Measurements from ENCODE around the gene TDO2. TPM values are rescaled to one million over a fixed set of nuclear protein-coding genes. Genes with fewer than 3 reads are reported as not detected.
A peak's percentile ranks its signal among the peaks of the same experiment; 100 is the strongest.

TDO2 gene
- polyA plus RNA-seq, 3 donors, result not detected

GRCh38 chr4:155929833-155930232 lies 26.3 kb downstream of the TDO2 start:
- peaks cover 6 to 33% of the 10 kb centered on the region in 2 donors for H3K36me3 ChIP-seq (replicated peaks in 1 of 2; ENCODE audit: control insufficient read depth in 1 of 2, insufficient read depth in 2 of 2, low read length in 2 of 2)
- peaks cover 7 to 13% of the 10 kb centered on the region in 2 donors for H3K9me3 ChIP-seq (replicated peaks in 1 of 2; ENCODE audit: control insufficient read depth in 1 of 2, insufficient read depth in 1 of 2, low read length in 2 of 2)
- H3K4me3 ChIP-seq (replicated peaks in 1 of 3; ENCODE audit: low read depth in 2 of 3, low read length in 3 of 3), result no peak overlapping the region
- H3K27me3 Mint-ChIP-seq (ENCODE audit: low read depth in 3 of 3), result no peaks in the 10 kb centered on the region
- intact Hi-C loops (cut with micrococcal nuclease), result no loop called here
- H3K9ac ChIP-seq (ENCODE audit: insufficient read depth, low read length, poor library complexity, severe bottlenecking), result no peak overlapping the region
- H3K27ac Mint-ChIP-seq, result no peak overlapping the region
- peaks cover 20 to 34% of the 10 kb centered on the region in 2 donors for H3K36me3 Mint-ChIP-seq
- TF ChIP-seq CTCF (IDR thresholded peaks at IDR 0.05), result no peak
- H3K4me2 ChIP-seq (replicated peaks; ENCODE audit: extremely low read depth, low read length, poor library complexity, severe bottlenecking), result no peak overlapping the region
- no peaks in the 10 kb centered on the region for H3K27me3 ChIP-seq (ENCODE audit: control insufficient read depth in 2 of 2, insufficient read depth in 2 of 2, low read length in 2 of 2)
- no peaks in the 10 kb centered on the region for H3K79me2 ChIP-seq (ENCODE audit: insufficient read depth, low read length)
- peaks cover 2% of the 10 kb centered on the region for H3K4me1 Mint-ChIP-seq
- H3K4me3 Mint-ChIP-seq, result no peak overlapping the region
- no peak overlapping the region for H3K27ac ChIP-seq (ENCODE audit: low read depth in 1 of 2, low read length in 2 of 2)
- H3K9me3 Mint-ChIP-seq, result peaks cover 16 to 27% (median 20%) of the 10 kb centered on the region in 7 donors
- no peaks in the 10 kb centered on the region for H4K20me1 ChIP-seq (ENCODE audit: insufficient read depth, low read length)
- peak in 2 of 3 donors; percentile 13 to 21 for DNase-seq
- no peaks in the 10 kb centered on the region for H3K4me1 ChIP-seq (ENCODE audit: control insufficient read depth in 1 of 2, insufficient read depth in 2 of 2, low read length in 2 of 2)
- WGBS (ENCODE audit: insufficient coverage), result no CpG with 5 or more reads among the region's 3 CpGs
- H2AFZ ChIP-seq (ENCODE audit: insufficient read depth, low read depth, low read length, poor library complexity, severe bottlenecking), result no peak overlapping the region

- Histone ChIP-seq H3K9me3 (replicated peaks in 1 of 2; ENCODE audit: control insufficient read depth in 1 of 2, insufficient read depth in 1 of 2, low read length in 2 of 2) (peaks cover 7 to 13% of the 10 kb centered on the region in 2 donors), H3K27me3 (ENCODE audit: control insufficient read depth in 2 of 2, insufficient read depth in 2 of 2, low read length in 2 of 2) (no peaks in the 10 kb centered on the region), H3K36me3 (replicated peaks in 1 of 2; ENCODE audit: control insufficient read depth in 1 of 2, insufficient read depth in 2 of 2, low read length in 2 of 2) (peaks cover 6 to 37% of the 10 kb centered on the region in 2 donors), H3K27ac (ENCODE audit: low read depth in 1 of 2, low read length in 2 of 2) (no peak overlapping the region), H2AFZ (ENCODE audit: insufficient read depth, low read depth, low read length, poor library complexity, severe bottlenecking) (no peak overlapping the region), H3K9ac (ENCODE audit: insufficient read depth, low read length, poor library complexity, severe bottlenecking) (no peak overlapping the region), H3K4me1 (ENCODE audit: control insufficient read depth in 1 of 2, insufficient read depth in 2 of 2, low read length in 2 of 2) (no peaks in the 10 kb centered on the region), H4K20me1 (ENCODE audit: insufficient read depth, low read length) (no peaks in the 10 kb centered on the region), H3K4me2 (replicated peaks; ENCODE audit: extremely low read depth, low read length, poor library complexity, severe bottlenecking) (no peak overlapping the region), H3K4me3 (replicated peaks in 1 of 3; ENCODE audit: low read depth in 2 of 3, low read length in 3 of 3) (no peak overlapping the region), H3K79me2 (ENCODE audit: insufficient read depth, low read length) (no peaks in the 10 kb centered on the region)
- H3K36me3 Mint-ChIP-seq, result peaks cover 19 to 37% of the 10 kb centered on the region in 2 donors
- peaks cover 16 to 27% (median 21%) of the 10 kb centered on the region in 7 donors for H3K9me3 Mint-ChIP-seq
- H3K4me3 Mint-ChIP-seq, result no peak overlapping the region
- intact Hi-C loops (cut with micrococcal nuclease), result no loop called here
- H3K27me3 Mint-ChIP-seq (ENCODE audit: low read depth in 3 of 3), result no peaks in the 10 kb centered on the region
- TF ChIP-seq CTCF (IDR thresholded peaks at IDR 0.05), result no peak
- no CpG with 5 or more reads among the region's 2 CpGs for WGBS (ENCODE audit: insufficient coverage)
- no peak for DNase-seq
- H3K4me1 Mint-ChIP-seq, result peaks cover 2% of the 10 kb centered on the region
- no peak overlapping the region for H3K27ac Mint-ChIP-seq
Observed at GRCh38 chr4:155930330-155930729, 26.8 kb downstream of the TDO2 start.

Data from CD14-positive monocyte (primary cell).